RWPE1 (cell line): ENCODE results near the gene CEACAM1.
"Not testable (repeated sequence)": the region's sequence is repeated elsewhere in the genome, so short reads cannot be mapped to it uniquely, and the experiment has no call there.

Source experiments
- CTCF ChIA-PET: fragments of 350-600 bp; sonication (Branson Sonifier 250); formaldehyde crosslinking; extraction: SDS; loops from one replicate; lab custom pipeline; 2021; lab: Yijun Ruan, JAX
- POLR2A ChIA-PET: fragments of 400-600 bp; formaldehyde crosslinking; extraction: SDS; loops from one replicate; lab custom pipeline; 2020; ENCODE audit warnings: antibody characterized with exemption; ENCODE audit not compliant: low non-redundant PET; lab: Yijun Ruan, JAX
- DNase-seq: peaks from one replicate; pipeline ENCODE4 v3.0.0; 2012; ENCODE audit warnings: low spot score
- H3K27ac ChIP-seq: fragments of 450-650 bp; 2 replicates; pipeline ENCODE4 v1.5.1; 2017
- CTCF ChIP-seq: fragments of 450-650 bp; conservative IDR thresholded peaks from 2 replicates; pipeline ENCODE4 v1.5.1; 2017; ENCODE audit warnings: low read depth, mild to moderate bottlenecking

Gene CEACAM1

GRCh38 chr19:42494321-42494720 is 34.0 kb downstream of the CEACAM1 start:
- H3K27ac ChIP-seq, result no peak overlapping the region
- no peak for TF ChIP-seq CTCF
- CTCF ChIA-PET, result no interaction called here
- POLR2A ChIA-PET, result no interaction called here
- no peak for DNase-seq

DNA sequence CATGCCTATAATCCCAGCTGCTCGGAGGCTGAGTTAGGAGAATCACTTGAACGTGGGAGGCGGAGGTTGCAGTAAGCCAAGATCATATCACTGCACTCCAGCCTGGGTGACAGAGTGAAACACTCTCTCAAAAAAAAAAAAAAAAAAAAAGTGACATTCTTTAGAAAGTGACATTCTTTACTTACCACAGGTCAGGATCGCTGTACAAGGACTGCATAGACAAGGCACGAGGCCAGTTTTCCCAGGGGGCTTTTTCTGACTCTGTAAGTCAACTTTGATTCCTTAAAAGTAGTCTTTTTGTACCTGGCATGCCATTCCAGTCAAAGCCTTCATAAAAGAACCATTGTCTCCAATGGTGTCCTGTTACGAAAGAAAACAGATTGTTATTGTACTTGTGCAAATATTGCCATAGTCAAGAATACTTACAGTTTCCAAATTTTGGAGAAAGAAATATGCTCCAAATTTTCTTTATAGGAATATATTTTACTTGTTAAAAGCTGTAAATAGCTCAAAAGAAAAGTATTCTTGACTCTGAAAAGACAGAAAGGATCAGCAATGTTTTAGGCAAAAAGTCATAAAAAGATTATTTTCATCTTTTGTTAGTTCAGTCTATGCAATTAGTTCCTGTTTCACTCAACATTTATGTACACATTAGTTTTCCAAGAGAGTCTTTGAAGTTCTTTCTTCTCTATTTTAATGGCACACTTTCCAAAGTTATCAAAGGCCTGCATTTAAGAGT is 39.3 kb downstream of the CEACAM1 start:
- no peak for DNase-seq
- CTCF ChIA-PET, result no interaction called here
- no peak overlapping the region for H3K27ac ChIP-seq
- no peak for TF ChIP-seq CTCF
- POLR2A ChIA-PET, result no interaction called here

GRCh38 chr19:42487798-42488178 is 40.5 kb downstream of the CEACAM1 start:
- POLR2A ChIA-PET, result no interaction called here
- TF ChIP-seq CTCF, result no peak
- CTCF ChIA-PET, result no interaction called here
- no peak for DNase-seq
- no peak overlapping the region for H3K27ac ChIP-seq

DNA sequence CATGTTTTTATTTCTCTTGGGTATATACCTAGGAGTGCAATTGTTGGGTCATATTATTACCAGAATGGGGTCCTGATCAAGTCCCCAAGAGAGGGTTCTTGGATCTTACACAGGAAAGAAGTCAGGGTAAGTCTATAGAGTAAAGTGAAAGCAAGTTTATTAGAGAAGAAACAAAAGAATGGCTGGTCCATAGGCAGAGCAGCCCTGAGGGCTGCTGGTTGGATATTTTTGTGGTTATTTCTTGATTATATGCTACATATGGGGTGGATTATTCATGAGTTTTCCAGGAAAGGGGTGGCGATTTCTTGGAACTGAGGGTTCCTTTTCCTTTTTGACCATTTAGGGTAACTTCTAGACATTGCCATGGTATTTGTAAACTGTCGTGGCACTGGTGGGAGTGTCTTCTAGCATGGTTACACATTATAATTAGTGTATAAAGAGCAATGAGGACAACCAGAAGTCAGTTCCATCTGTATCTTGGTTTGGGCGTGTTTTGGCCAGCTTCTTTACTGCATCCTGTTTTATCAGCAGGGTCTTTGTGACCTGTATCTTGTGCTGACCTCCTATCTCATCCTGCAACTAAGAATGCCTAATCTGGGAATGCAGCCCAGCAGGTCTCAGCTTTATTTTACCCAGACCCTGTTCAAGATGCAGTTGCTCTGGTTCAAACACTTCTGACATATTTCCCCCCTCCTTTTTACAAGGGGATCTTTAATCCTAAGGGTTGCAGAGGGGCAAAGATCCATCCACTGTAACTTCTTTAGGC is 41.1 kb downstream of the CEACAM1 start:
- no peak for TF ChIP-seq CTCF
- ChIA-PET CTCF (interaction anchor here (0.6 kb wide), 1 partner anchor 18 kb away, joined by 3 read pairs; no protein-coding TSS in a partner anchor), POLR2A (no interaction called here)
- no peak for DNase-seq
- H3K27ac ChIP-seq, result no peak overlapping the region

DNA sequence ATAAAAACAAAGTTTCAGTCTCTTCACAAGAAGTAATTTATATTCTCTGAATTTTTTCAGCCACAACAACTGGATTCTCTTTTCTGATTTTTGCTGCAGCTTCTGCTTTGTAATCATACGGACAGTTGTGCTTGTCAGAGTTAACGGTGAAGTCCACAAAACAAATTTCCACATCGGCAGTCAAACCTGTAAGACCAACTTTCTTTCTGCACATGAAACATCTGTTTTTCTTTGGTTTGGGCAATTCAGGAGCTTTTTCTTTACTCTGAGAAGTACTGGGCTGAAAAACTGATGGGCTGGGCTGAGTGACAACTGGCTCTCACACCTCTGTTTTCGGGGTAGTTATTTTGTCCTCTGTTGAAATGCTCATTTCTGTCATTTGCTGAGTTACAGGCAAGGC is 43.2 kb downstream of the CEACAM1 start:
- POLR2A ChIA-PET, CTCF ChIA-PET, H3K27ac ChIP-seq, DNase-seq: not testable (repeated sequence)

DNA sequence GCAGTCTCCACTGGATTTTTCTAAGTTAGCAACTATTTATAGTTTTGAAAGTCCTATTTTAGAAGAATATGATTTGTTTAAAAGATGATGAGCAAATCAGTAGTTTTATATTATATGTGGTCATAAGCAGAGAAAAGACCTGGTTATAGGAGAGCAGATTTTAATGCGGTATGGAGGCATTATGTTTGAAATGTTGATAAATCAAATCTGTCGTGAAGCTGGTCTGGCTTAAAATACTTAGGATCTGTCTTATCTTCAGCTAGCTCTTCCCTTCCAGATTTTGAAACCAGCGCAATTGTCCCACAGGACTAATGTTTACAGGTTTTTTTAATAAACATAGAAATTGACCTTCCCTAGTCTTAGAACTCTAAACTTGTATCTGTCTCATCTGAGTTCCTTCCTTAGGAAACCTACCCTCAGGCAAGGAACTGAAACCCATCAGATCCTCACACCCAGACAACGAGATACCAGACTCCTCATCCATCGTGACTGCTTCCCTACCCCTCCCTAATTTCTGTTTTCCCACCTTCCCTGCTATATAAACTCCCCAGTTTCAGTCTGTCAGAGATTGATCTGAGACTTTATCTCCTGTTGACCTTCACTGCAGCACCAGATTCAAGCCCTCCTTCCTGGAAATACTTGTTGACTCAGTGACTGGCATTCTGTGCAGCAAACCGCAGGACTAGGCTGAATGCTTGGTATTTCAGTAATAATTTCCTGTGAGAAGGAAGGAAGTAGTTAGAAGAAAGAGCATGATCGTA is 47.8 kb downstream of the CEACAM1 start:
- H3K27ac ChIP-seq, result no peak overlapping the region
- no peak for DNase-seq
- TF ChIP-seq CTCF, result no peak
- ChIA-PET CTCF (no interaction called here), POLR2A (no interaction called here)
